ENCODE results near the gene HDDC2.

GRCh38 chr6:125231574-125232343 lies 70.0 kb downstream of the HDDC2 start:
- TF ChIP-seq POLR2A (IDR thresholded peaks at IDR 0.05) = no peak
- no peak for TF ChIP-seq CTCF (IDR thresholded peaks at IDR 0.05)
